HG03108 (cell line): ENCODE data around the gene XRCC1.

Experiments used
- ATAC-seq: cut with Tn5 transposase; IDR thresholded peaks from one replicate; pipeline ENCODE4 v1.9.1; 2021; ENCODE audit warnings: moderate library complexity; ENCODE audit not compliant: unreplicated experiment

The XRCC1 gene

GRCh38 chr19:43581467-43581866 lies 6.1 kb upstream of the XRCC1 start:
- ATAC-seq = no peak

- ATAC-seq = no peak
These were observed 3.5 kb upstream of the XRCC1 start for GRCh38 chr19:43578787-43579186.

- no peak for ATAC-seq
These were observed 890 bp upstream of the XRCC1 start for GRCh38 chr19:43575955-43576878.

- ATAC-seq = no peak
These were observed 737 bp downstream of the XRCC1 start for GRCh38 chr19:43574424-43575155.

GRCh38 chr19:43572171-43572588 lies 3.1 kb downstream of the XRCC1 start:
- no peak for ATAC-seq

GRCh38 chr19:43570174-43570791 lies 5.0 kb downstream of the XRCC1 start:
- ATAC-seq = no peak

GRCh38 chr19:43569657-43570056 lies 5.7 kb downstream of the XRCC1 start:
- no peak for ATAC-seq

- no peak for ATAC-seq
These were observed 10.5 kb downstream of the XRCC1 start for GRCh38 chr19:43564800-43565199.

- no peak for ATAC-seq
These were observed 11.4 kb downstream of the XRCC1 start for GRCh38 chr19:43563816-43564457.

GRCh38 chr19:43562698-43563241 lies 12.6 kb downstream of the XRCC1 start:
- peak; percentile 68 for ATAC-seq

- no peak for ATAC-seq
These were observed 13.1 kb downstream of the XRCC1 start for GRCh38 chr19:43562226-43562697.

GRCh38 chr19:43561139-43561970 lies 14.0 kb downstream of the XRCC1 start:
- no peak for ATAC-seq

- ATAC-seq = no peak
These were observed 14.6 kb downstream of the XRCC1 start for GRCh38 chr19:43560687-43561086.

GRCh38 chr19:43555185-43555770 lies 20.0 kb downstream of the XRCC1 start:
- no peak for ATAC-seq

- ATAC-seq = no peak
These were observed 20.9 kb downstream of the XRCC1 start for GRCh38 chr19:43554317-43554895.

GRCh38 chr19:43553656-43554055 lies 21.7 kb downstream of the XRCC1 start:
- no peak for ATAC-seq

GRCh38 chr19:43552616-43553015 lies 22.7 kb downstream of the XRCC1 start:
- no peak for ATAC-seq

- ATAC-seq = no peak
These were observed 23.2 kb downstream of the XRCC1 start for GRCh38 chr19:43552198-43552450.
